ENCODE results near the gene SUGT1. TPM values are rescaled to one million over a fixed set of nuclear protein-coding genes. Genes with fewer than 3 reads are reported as not detected.

Gene SUGT1
- total RNA-seq, 1 donor from 2014 or later = 24.1 TPM

DNA sequence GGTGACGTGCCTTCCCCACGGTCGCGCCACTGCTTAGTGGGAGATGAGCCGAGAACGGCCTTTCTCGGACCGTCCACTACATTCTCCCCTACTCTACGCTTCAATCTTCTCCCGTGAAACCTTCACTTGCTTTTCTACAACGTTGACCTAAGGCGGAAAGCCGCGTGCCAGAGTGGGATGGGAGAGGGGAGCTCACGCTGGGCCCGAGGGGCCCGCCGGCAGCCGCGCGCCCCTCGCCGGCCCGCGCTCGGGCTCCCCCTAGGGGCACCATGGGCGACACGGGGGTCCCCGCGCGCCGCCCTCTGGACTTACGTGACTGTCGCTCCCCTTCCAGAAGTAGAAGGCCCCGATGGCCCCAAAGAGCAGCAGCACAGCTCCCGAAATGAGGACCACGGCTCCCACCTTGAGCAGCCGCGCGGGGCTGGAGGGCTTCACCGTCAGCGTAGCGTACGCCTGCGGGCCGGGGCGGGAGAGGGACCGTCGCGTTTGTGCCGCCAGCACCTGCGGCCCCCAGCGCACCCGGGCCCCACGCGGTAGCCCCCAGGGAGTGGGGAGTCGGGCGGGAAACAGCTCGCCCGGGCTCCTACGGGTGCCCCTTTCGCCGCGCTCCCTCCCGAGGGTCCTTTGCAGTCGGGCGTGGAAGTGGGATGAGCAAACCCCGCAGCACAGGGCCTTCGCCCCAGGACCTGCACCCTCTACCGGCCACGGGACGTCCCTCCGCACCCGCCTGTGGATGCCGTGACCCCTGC lies 86.3 kb downstream of the SUGT1 start:
- H3K27ac ChIP-seq = no peak overlapping the region
- H3K27me3 ChIP-seq = no peaks in the 10 kb centered on the region

DNA sequence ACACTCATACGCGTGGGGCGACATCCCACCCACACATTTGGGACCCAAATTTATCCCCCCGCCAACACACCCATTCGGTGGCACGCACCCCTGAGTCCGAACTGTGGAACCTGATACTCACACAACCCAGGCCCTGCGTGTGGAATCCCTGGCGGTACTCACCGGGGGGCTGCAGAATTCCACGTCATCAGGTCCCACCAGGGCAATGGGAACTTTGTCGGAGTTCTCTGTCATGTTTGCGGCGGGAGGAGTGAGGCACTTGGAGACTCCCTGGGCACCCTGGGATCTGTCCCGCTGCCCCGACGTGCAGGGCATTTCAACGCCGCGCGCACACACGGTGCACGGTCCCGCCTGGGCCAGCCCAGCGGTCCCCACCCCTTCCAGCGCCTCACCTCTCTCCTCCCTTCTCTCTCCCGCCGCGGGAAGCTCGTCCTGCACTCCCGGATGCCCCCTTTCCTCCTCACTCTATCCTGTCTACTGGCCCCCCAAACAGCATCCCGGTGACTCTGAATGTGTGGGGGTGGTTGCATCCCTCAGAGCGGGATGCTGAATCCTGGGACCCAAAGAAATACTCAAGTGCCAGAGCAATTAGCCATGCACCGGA lies 86.9 kb downstream of the SUGT1 start, which contains the start of gene CNMD:
TSS of gene CNMD (minus strand) at position 353 of the 604 bp plus-strand sequence. CDS start at position 234, 119 bp downstream.
- Histone ChIP-seq H3K36me3 (no peaks in the 10 kb centered on the region), H3K9me3 (no peaks in the 10 kb centered on the region), H3K27me3 (no peaks in the 10 kb centered on the region), H3K4me3 (peak within 1 kb of the TSS; percentile 27 to 45), H3K27ac (no peak within 1 kb of the TSS), H3K4me1 (peaks cover 13% of the 10 kb centered on the region)
- intact Hi-C loops (cut with DNase I) = no loop called here
- DNase-seq (ENCODE audit: extremely low spot score in 2 of 2) = no peak
- TF ChIP-seq, protein P1, sequence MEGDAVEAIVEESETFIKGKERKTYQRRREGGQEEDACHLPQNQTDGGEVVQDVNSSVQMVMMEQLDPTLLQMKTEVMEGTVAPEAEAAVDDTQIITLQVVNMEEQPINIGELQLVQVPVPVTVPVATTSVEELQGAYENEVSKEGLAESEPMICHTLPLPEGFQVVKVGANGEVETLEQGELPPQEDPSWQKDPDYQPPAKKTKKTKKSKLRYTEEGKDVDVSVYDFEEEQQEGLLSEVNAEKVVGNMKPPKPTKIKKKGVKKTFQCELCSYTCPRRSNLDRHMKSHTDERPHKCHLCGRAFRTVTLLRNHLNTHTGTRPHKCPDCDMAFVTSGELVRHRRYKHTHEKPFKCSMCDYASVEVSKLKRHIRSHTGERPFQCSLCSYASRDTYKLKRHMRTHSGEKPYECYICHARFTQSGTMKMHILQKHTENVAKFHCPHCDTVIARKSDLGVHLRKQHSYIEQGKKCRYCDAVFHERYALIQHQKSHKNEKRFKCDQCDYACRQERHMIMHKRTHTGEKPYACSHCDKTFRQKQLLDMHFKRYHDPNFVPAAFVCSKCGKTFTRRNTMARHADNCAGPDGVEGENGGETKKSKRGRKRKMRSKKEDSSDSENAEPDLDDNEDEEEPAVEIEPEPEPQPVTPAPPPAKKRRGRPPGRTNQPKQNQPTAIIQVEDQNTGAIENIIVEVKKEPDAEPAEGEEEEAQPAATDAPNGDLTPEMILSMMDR (IDR thresholded peaks at IDR 0.05) = no peak
- TF ChIP-seq POLR2A (IDR thresholded peaks at IDR 0.05) (no peak), POLR2AphosphoS5 (IDR thresholded peaks at IDR 0.05; ENCODE audit: insufficient read depth in 1 of 2, low read depth in 1 of 2) (no peak)

More for the DNA sequence above, 86.3 kb downstream of the SUGT1 start:
- H3K4me1 ChIP-seq = peaks cover 13% of the 10 kb centered on the region
- DNase-seq (ENCODE audit: extremely low spot score in 2 of 2) = no peak
- H3K36me3 ChIP-seq = no peaks in the 10 kb centered on the region
- intact Hi-C loops (cut with DNase I) = no loop called here
- H3K9me3 ChIP-seq = no peaks in the 10 kb centered on the region
- TF ChIP-seq POLR2A (IDR thresholded peaks at IDR 0.05) = no peak
- TF ChIP-seq, protein P1 (IDR thresholded peaks at IDR 0.05) = peak in 1 of 3 experiments; percentile 7
- no peak for TF ChIP-seq POLR2AphosphoS5 (IDR thresholded peaks at IDR 0.05; ENCODE audit: insufficient read depth in 1 of 2, low read depth in 1 of 2)
- H3K4me3 ChIP-seq = peak overlapping the region; percentile 27 to 45

DNA sequence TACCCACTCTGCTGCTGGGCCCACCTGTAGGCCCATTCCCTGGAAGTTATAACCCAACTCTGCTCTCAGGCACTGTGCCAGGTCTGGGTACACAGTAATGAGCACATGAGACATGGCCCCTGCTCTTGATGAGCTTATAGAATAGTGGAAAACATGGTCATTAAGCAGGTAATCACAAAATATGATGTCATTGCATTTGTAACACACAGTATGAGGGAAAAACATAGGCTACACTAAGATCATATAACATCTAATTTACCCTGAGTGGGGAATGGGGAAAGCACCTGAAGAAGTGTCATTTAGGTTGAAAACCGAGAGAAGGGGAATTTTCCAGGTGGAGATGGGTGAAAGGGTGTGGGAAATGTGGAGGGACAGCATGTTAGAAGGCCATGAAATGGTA lies 90.9 kb downstream of the SUGT1 start:
- DNase-seq (ENCODE audit: extremely low spot score in 2 of 2) = no peak
- no peaks in the 10 kb centered on the region for H3K36me3 ChIP-seq
- H3K27ac ChIP-seq = no peak overlapping the region
- no peaks in the 10 kb centered on the region for H3K9me3 ChIP-seq
- intact Hi-C loops (cut with DNase I) = no loop called here
- H3K27me3 ChIP-seq = no peaks in the 10 kb centered on the region
- no peak overlapping the region for H3K4me3 ChIP-seq
- H3K4me1 ChIP-seq = peaks cover 11% of the 10 kb centered on the region
- TF ChIP-seq, protein P1 (IDR thresholded peaks at IDR 0.05) = no peak
- no peak for TF ChIP-seq POLR2A (IDR thresholded peaks at IDR 0.05)
- TF ChIP-seq POLR2AphosphoS5 (IDR thresholded peaks at IDR 0.05; ENCODE audit: insufficient read depth in 1 of 2, low read depth in 1 of 2) = no peak

DNA sequence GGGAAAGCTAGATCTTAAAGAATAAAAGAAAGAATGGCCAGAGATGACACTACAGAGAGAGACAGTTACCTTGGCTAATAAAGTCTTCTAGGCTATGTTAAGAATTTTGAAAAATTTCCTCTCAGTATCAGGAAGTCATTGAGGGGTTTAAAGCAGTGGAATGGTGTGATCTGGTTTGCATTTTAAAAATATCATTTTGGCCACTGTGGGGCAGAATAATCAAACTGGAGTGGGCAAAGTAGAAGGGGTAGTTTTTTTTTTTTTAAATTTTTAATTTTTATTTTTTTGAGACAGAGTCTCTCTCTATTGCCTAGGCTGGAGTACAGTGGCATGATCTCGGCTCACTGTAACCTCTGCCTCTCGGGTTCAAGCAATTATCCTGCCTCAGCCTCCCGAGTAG lies 91.4 kb downstream of the SUGT1 start:
- intact Hi-C loops (cut with DNase I) = no loop called here
- Histone ChIP-seq H3K9me3 (no peaks in the 10 kb centered on the region), H3K4me1 (peaks cover 7% of the 10 kb centered on the region), H3K36me3 (no peaks in the 10 kb centered on the region), H3K27ac (no peak overlapping the region), H3K27me3 (no peaks in the 10 kb centered on the region), H3K4me3 (no peak overlapping the region)
- TF ChIP-seq, protein P1 (IDR thresholded peaks at IDR 0.05) = no peak
- TF ChIP-seq POLR2AphosphoS5 (IDR thresholded peaks at IDR 0.05; ENCODE audit: insufficient read depth in 1 of 2, low read depth in 1 of 2) (no peak), POLR2A (IDR thresholded peaks at IDR 0.05) (no peak)
- DNase-seq (ENCODE audit: extremely low spot score in 2 of 2) = no peak

Data from vagina (tissue), 2 donors.